GM12878 (cell line): ENCODE data around the gene WRAP73. TPM values are rescaled to one million over a fixed set of nuclear protein-coding genes. Genes with fewer than 3 reads are reported as not detected.

ENCODE experiments used
- ATAC-seq: fragments of 200-7000 bp; cut with Tn5 transposase; 3 replicates; pipeline ENCODE4 v1.9.1; 2020; ENCODE audit warnings: mild to moderate bottlenecking, moderate library complexity
- BruUV-seq: library from RNA; stranded (reverse); fragments of 400-500 nt; replicated peaks from 2 replicates; lab custom pipeline; 2021; lab: Mats Ljungman, UMichigan
- CTCF ChIA-PET: fragments of 300-600 bp; sonication (Branson Sonifier 250); formaldehyde crosslinking; extraction: SDS; loops from one replicate; lab custom pipeline; 2021; ENCODE audit warnings: inconsistent platforms; lab: Yijun Ruan, JAX
- POLR2A ChIA-PET: fragments of 350-600 bp; formaldehyde crosslinking; extraction: SDS; loops from one replicate; lab custom pipeline; 2021; ENCODE audit warnings: inconsistent platforms; lab: Charles Lee
- RAD21 ChIA-PET: fragments of 300-600 bp; sonication (Branson Sonifier 250); formaldehyde crosslinking; loops from one replicate; lab custom pipeline; 2023; ENCODE audit warnings: antibody characterized with exemption; ENCODE audit not compliant: unreplicated experiment; lab: Charles Lee
- SMC1A ChIA-PET: fragments of 300-600 bp; sonication (Branson Sonifier 250); formaldehyde crosslinking; loops from one replicate; lab custom pipeline; 2023; ENCODE audit not compliant: unreplicated experiment, uncharacterized antibody; lab: Charles Lee
- DNase-seq: peaks from one replicate; pipeline ENCODE4 v3.0.0-alpha.2; 2011; ENCODE audit warnings: low read depth, low spot score
- FAIRE-seq: peaks from 3 replicates; lab custom pipeline; 2011; peaks lifted over from hg19 to GRCh38; lab: Jason Lieb, UNC
- H2AFZ ChIP-seq: 2 replicates; pipeline ENCODE4 v1.6.0; 2011; ENCODE audit warnings: low read depth, low read length, control low read depth; ENCODE audit not compliant: control insufficient read depth
- H3K27ac ChIP-seq: 2 replicates; pipeline ENCODE4 v1.5.1; 2011; ENCODE audit warnings: control low read depth; ENCODE audit not compliant: control insufficient read depth, insufficient read depth
- H3K27me3 ChIP-seq, 2 experiments: replicated peaks in 1 of 2; 2 replicates each; pipeline versions ENCODE4 v1.6.0 to v1.6.1; 2011; ENCODE audit warnings: low read length in 1 of 2; ENCODE audit not compliant: control insufficient read depth in 2 of 2, insufficient read depth in 2 of 2
- H3K36me3 ChIP-seq, 2 experiments: 2 replicates each; pipeline ENCODE4 v1.5.1; 2011; ENCODE audit warnings: low read length in 1 of 2; ENCODE audit not compliant: control insufficient read depth in 2 of 2, insufficient read depth in 2 of 2
- H3K4me1 ChIP-seq: 2 replicates; pipeline ENCODE4 v1.6.1; 2011; ENCODE audit warnings: mild to moderate bottlenecking, low read length, moderate library complexity, mixed read lengths; ENCODE audit not compliant: control insufficient read depth, insufficient read depth
- H3K4me2 ChIP-seq: 2 replicates; pipeline ENCODE4 v1.6.0; 2011; ENCODE audit warnings: control low read depth; ENCODE audit not compliant: control insufficient read depth, insufficient read depth
- H3K4me3 ChIP-seq: fragments of 200-600 bp; sonication (generic); 2 replicates; pipeline ENCODE4 v1.5.1; 2016
- H3K79me2 ChIP-seq: 2 replicates; pipeline ENCODE4 v1.6.0; 2011; ENCODE audit warnings: low read length; ENCODE audit not compliant: control insufficient read depth, insufficient read depth
- H3K9ac ChIP-seq: 2 replicates; pipeline ENCODE4 v1.8.0; 2011; ENCODE audit warnings: low read length, control low read depth, mixed read lengths; ENCODE audit not compliant: control insufficient read depth, insufficient read depth
- H3K9me3 ChIP-seq: replicated peaks from 3 replicates; pipeline ENCODE4 v1.5.1; 2011; ENCODE audit warnings: mild to moderate bottlenecking, low read length; ENCODE audit not compliant: control insufficient read depth, insufficient read depth
- H4K20me1 ChIP-seq: 2 replicates; pipeline ENCODE4 v1.6.0; 2011; ENCODE audit not compliant: control insufficient read depth, insufficient read depth
- CREB1 ChIP-seq: IDR thresholded peaks from 2 replicates; pipeline ENCODE4 v1.6.1; 2012; ENCODE audit warnings: low read depth, mild to moderate bottlenecking, inconsistent platforms
- E4F1 ChIP-seq: fragments of 450-650 bp; IDR thresholded peaks from 2 replicates; pipeline ENCODE4 v1.6.1; 2018; ENCODE audit warnings: borderline replicate concordance, mild to moderate bottlenecking; ENCODE audit not compliant: partially characterized antibody
- FOS ChIP-seq: IDR thresholded peaks from 3 replicates; pipeline ENCODE4 v1.6.1; 2011; ENCODE audit warnings: borderline replicate concordance; ENCODE audit not compliant: insufficient read length; ENCODE audit errors: extremely low read depth
- GATAD2B ChIP-seq: fragments of 450-650 bp; conservative IDR thresholded peaks from 2 replicates; pipeline ENCODE4 v1.6.1; 2017; ENCODE audit warnings: low read depth, mild to moderate bottlenecking, moderate library complexity
- HCFC1 ChIP-seq: fragments of 150-350 bp; IDR thresholded peaks from 2 replicates; pipeline ENCODE4 v1.6.1; 2014; ENCODE audit warnings: low read length
- MYB ChIP-seq: fragments of 150-350 bp; IDR thresholded peaks from 2 replicates; pipeline ENCODE4 v1.6.1; 2014; ENCODE audit warnings: mild to moderate bottlenecking, low read depth, low read length, borderline replicate concordance
- RELA ChIP-seq: fragments of 450-650 bp; IDR thresholded peaks from 2 replicates; pipeline ENCODE4 v1.8.0; 2014; ENCODE audit warnings: borderline replicate concordance; ENCODE audit not compliant: partially characterized antibody
- SREBF2 ChIP-seq: IDR thresholded peaks from 2 replicates; pipeline ENCODE4 v1.6.1; 2012; ENCODE audit warnings: mild to moderate bottlenecking, low read length
- ZNF274 ChIP-seq: IDR thresholded peaks from one replicate; pipeline ENCODE4 v1.8.0; 2011; ENCODE audit not compliant: insufficient read length, insufficient read depth
- ZNF622 ChIP-seq: fragments of 450-650 bp; IDR thresholded peaks from 2 replicates; pipeline ENCODE4 v1.6.1; 2017; ENCODE audit warnings: mild to moderate bottlenecking, inconsistent platforms
- whole genome bisulfite sequencing: methylation state at CpG from one replicate; pipeline ENCODE4 v1.1.6; 2016; ENCODE audit warnings: low lambda C conversion rate; ENCODE audit not compliant: insufficient replicate concordance, insufficient coverage; ENCODE audit errors: missing lambda C conversion rate; 5-methylcytosine and 5-hydroxymethylcytosine counted together
- in situ Hi-C: fragments of 300-500 bp; cut with MboI; formaldehyde crosslinking; loops from 9 replicates; pipeline ENCODE4 v1.14.3; 2018; ENCODE audit warnings: mixed read lengths
- intact Hi-C: fragments of 100-400 bp; cut with micrococcal nuclease; formaldehyde crosslinking; loops from one replicate; pipeline ENCODE4 v1.14.2; 2022; ENCODE audit not compliant: unreplicated experiment
- polyA plus RNA-seq, 11 experiments: library from polyadenylated mRNA; depleted of rRNA in 4 of 11; unstranded in 6 of 11; stranded (reverse) in 5 of 11; fragments of >200 nt; fragmentation: Nextera tagmentation in 4 of 11; fragmentation: Illumina TruSeq in 1 of 11; extraction: Ambion mirVana in 4 of 11; extraction: Trizol in 1 of 11; gene quantifications; 1 replicate in 1 of 11; 2 replicates in 10 of 11; pipeline versions ENCODE4 v1.2.1 to v1.2.3, GENCODE V29; 2011 to 2016; ENCODE audit warnings: inconsistent platforms in 2 of 11, missing spikeins in 2 of 11, low read depth in 1 of 11
- total RNA-seq, 4 experiments: library from RNA; depleted of rRNA in 3 of 4; stranded (reverse); fragments of >200 nt in 3 of 4; fragmentation: Illumina TruSeq in 1 of 4; extraction: Trizol in 1 of 4; gene quantifications; 2 replicates each; pipeline versions ENCODE4 v1.2.1 to v1.2.3, GENCODE V29; 2013 to 2021

Gene WRAP73
- total and polyA plus RNA-seq, 10 of the 15 experiments (the other 5 are each of a cell fraction or from before 2014, with no cell fraction given): 3.2 to 65.8 (median 48.0) TPM

- TF ChIP-seq E4F1 (no peak), MYB (no peak), ZNF274 (no peak), SREBF2 (no peak), GATAD2B (no peak), RELA (no peak), HCFC1 (no peak), CREB1 (no peak)
- TF ChIP-seq, all 136 proteins: peak for 0
Measured at GRCh38 chr1:3641816-3642215, 8.1 kb downstream of the WRAP73 start (continued).

- WGBS: 88% methylated on average over 26 of the region's 26 CpGs
- ATAC-seq (no peak), FAIRE-seq (no peak)
- H4K20me1 ChIP-seq: no peaks in the 10 kb centered on the region
- CTCF ChIA-PET: no interaction called here
- POLR2A ChIA-PET: interaction anchor here (0.6 kb wide), 1 partner anchor 9 kb away, joined by 3 read pairs; no protein-coding TSS in a partner anchor
- no peak overlapping the region for H3K4me3 ChIP-seq
- RAD21 ChIA-PET: no interaction called here
- H2AFZ ChIP-seq: no peak overlapping the region
- intact Hi-C loops: no loop called here
- no peak overlapping the region for H3K27ac ChIP-seq
- no peak overlapping the region for H3K9ac ChIP-seq
- TF ChIP-seq FOS: no peak
- TF ChIP-seq ZNF622: no peak
- TF ChIP-seq, all 136 proteins: peak for 0
- SMC1A ChIA-PET: no interaction called here
- H3K36me3 ChIP-seq: peaks cover 6 to 11% of the 10 kb centered on the region in 2 experiments; a peak in 3 of 4 replicates
- in situ Hi-C loops: no loop called here
- no peak overlapping the region for H3K4me2 ChIP-seq
- no peaks in the 10 kb centered on the region for H3K27me3 ChIP-seq
- no peaks in the 10 kb centered on the region for H3K9me3 ChIP-seq
- H3K4me1 ChIP-seq: no peaks in the 10 kb centered on the region
- DNase-seq: no peak
- BruUV-seq: no TSS peak
- no peaks in the 10 kb centered on the region for H3K79me2 ChIP-seq
Measured at GRCh38 chr1:3641046-3641760, 8.7 kb downstream of the WRAP73 start.
